OCI-M2 (cell line): ENCODE data around the gene CCDC152.
"Not testable (repeated sequence)": the region's sequence is repeated elsewhere in the genome, so short reads cannot be mapped to it uniquely, and the experiment has no call there.

Source experiments
- DNase-seq: peaks from one replicate; lab custom pipeline; 2025; ENCODE audit not compliant: unreplicated experiment; lab: John Stamatoyannopoulos, UW

CCDC152 gene

DNA sequence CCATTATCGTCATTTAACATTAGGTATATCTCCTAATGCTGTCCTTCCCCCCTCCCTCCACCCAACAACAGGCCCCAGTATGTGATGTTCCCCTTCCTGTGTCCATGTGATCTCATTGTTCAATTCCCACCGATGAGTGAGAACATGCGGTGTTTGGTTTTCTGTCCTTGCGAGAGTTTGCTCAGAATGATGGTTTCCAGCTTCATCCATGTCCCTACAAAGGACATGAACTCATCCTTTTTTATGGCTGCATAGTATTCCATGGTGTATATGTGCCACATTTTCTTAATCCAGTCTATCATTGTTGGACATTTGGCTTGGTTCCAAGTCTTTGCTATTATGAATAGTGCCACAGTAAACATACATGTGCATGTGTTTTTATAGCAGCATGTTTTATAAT, 87.8 kb downstream of the CCDC152 start:
- DNase-seq, result not testable (repeated sequence)

DNA sequence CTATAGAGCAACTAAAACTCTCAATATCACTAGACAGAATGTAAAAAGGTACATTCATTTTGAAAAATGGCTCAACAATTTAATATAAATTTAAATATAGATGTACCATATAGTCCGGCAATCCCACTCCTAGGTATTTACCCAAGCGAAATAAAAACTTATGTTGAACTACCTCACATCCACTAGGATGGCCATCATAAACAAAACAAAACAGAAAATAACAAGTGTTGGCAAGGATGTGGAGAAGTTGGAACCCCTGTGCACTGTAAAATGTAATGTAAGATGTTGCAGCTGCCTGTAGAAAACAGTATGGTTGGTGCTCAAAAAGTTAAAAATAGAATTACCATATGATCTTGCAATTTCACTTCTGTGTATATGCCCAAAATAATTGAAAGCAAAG, 91.9 kb downstream of the CCDC152 start:
- no peak for DNase-seq

DNA sequence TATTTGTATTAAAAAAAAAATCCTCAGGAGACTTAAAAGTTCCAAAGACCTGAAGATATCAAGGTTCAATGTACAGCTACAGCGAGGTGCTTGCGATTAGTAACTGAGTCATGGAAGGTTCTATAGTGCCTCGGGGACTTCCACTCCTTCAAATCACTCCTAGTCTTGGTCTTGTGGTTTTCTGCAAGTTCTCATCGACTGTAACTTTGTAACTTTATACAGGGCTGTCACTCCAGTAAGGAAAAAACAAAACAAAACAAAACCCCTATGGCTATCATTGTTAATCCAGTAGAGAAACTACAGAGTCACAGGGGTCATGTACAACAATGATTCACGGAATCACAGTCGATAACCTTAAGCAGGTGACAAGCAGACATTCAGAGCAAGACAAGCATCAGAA, 94.9 kb downstream of the CCDC152 start:
- no peak for DNase-seq
